Panc1 (cell line): Measurements from ENCODE around the gene MSRB1. TPM values are rescaled to one million over a fixed set of nuclear protein-coding genes. Genes with fewer than 3 reads are reported as not detected.

ENCODE experiments used
- ATAC-seq: fragments of 200-7000 bp; cut with Tn5 transposase; 2 replicates; pipeline ENCODE4 v1.9.1; 2020; ENCODE audit warnings: mild to moderate bottlenecking, moderate library complexity
- BruUV-seq: library from RNA; stranded (reverse); fragments of 400-500 nt; replicated peaks from 2 replicates; lab custom pipeline; 2021; lab: Mats Ljungman, UMichigan
- CTCF ChIA-PET: fragments of 300-600 bp; sonication (Branson Sonifier 250); formaldehyde crosslinking; loops from one replicate; lab custom pipeline; 2022; ENCODE audit warnings: antibody characterized with exemption; lab: Charles Lee
- POLR2A ChIA-PET: fragments of 300-600 bp; sonication (Branson Sonifier 250); formaldehyde crosslinking; loops from one replicate; lab custom pipeline; 2022; ENCODE audit warnings: antibody characterized with exemption; lab: Charles Lee
- DNase-seq: peaks from one replicate; pipeline ENCODE4 v3.0.0-alpha.2; 2010; ENCODE audit warnings: low read depth, low spot score
- H3K27ac ChIP-seq: 2 replicates; pipeline ENCODE4 v1.5.1; 2011; ENCODE audit warnings: mild to moderate bottlenecking, low read length, inconsistent platforms
- H3K27me3 ChIP-seq: fragments of 200-500 bp; sonication (Bioruptor generic); 2 replicates; pipeline ENCODE4 v1.6.0; 2014; ENCODE audit warnings: low read length, inconsistent platforms; ENCODE audit not compliant: control insufficient read depth, insufficient read depth
- H3K36me3 ChIP-seq: fragments of 200-500 bp; sonication (Bioruptor generic); 2 replicates; pipeline ENCODE4 v1.5.1; 2014; ENCODE audit warnings: inconsistent platforms, mild to moderate bottlenecking, low read length, moderate library complexity; ENCODE audit not compliant: control insufficient read depth, insufficient read depth
- H3K4me1 ChIP-seq: 2 replicates; pipeline ENCODE4 v1.5.1; 2011; ENCODE audit warnings: inconsistent platforms, mild to moderate bottlenecking, low read length, moderate library complexity; ENCODE audit not compliant: control insufficient read depth, insufficient read depth
- H3K4me3 ChIP-seq, 2 experiments: 2 replicates each; pipeline ENCODE4 v1.5.1; 2011 to 2012; ENCODE audit warnings: low read depth in 2 of 2, low read length in 2 of 2, mild to moderate bottlenecking in 2 of 2, inconsistent platforms in 1 of 2, moderate library complexity in 1 of 2
- H3K9me3 ChIP-seq: fragments of 200-500 bp; sonication (Bioruptor generic); 2 replicates; pipeline ENCODE4 v1.5.1; 2014; ENCODE audit warnings: low read depth, mild to moderate bottlenecking, inconsistent platforms, low read length, moderate library complexity; ENCODE audit not compliant: control insufficient read depth, insufficient read depth
- POLR2AphosphoS5 ChIP-seq: IDR thresholded peaks from 2 replicates; pipeline ENCODE4 v1.6.1; 2012; ENCODE audit warnings: mild to moderate bottlenecking, low read depth, low read length, moderate library complexity
- SIN3A ChIP-seq: IDR thresholded peaks from 2 replicates; pipeline ENCODE4 v1.6.1; 2012; ENCODE audit warnings: low read depth, mild to moderate bottlenecking, low read length, moderate library complexity, borderline replicate concordance; ENCODE audit not compliant: insufficient read depth
- TCF7L2 ChIP-seq: IDR thresholded peaks from 2 replicates; pipeline ENCODE4 v1.6.1; 2011; ENCODE audit warnings: mild to moderate bottlenecking, low read depth, low read length, inconsistent platforms
- in situ Hi-C: cut with HindIII; loops from 2 replicates; pipeline ENCODE4 v1.10.0; 2016; ENCODE audit warnings: low sequenced_read_pairs, low pct_unique_long_range_greater_than_20kb
- intact Hi-C: fragments of 100-400 bp; cut with micrococcal nuclease; formaldehyde crosslinking; loops from one replicate; pipeline ENCODE4 v1.10.0; 2022; ENCODE audit not compliant: unreplicated experiment
- total RNA-seq: library from RNA; stranded (reverse); gene quantifications from one replicate; pipeline ENCODE4 v1.2.1, GENCODE V29; 2021; ENCODE audit not compliant: unreplicated experiment
- TF ChIP-seq, protein P1 (sequence below): fragments of 450-650 bp; IDR thresholded peaks from 2 replicates; pipeline ENCODE4 v1.5.1; 2017; ENCODE audit warnings: mild to moderate bottlenecking
- TF ChIP-seq, protein P2 (sequence below), 2 experiments: IDR thresholded peaks; 2 replicates each; pipeline ENCODE4 v1.6.1; 2011 to 2012; ENCODE audit warnings: low read depth in 2 of 2, control low read depth in 1 of 2, low read length in 1 of 2, mild to moderate bottlenecking in 1 of 2, moderate library complexity in 1 of 2; ENCODE audit not compliant: insufficient read depth in 1 of 2

Gene MSRB1
- total RNA-seq, 1 experiment from 2014 or later, result 25.3 TPM

DNA sequence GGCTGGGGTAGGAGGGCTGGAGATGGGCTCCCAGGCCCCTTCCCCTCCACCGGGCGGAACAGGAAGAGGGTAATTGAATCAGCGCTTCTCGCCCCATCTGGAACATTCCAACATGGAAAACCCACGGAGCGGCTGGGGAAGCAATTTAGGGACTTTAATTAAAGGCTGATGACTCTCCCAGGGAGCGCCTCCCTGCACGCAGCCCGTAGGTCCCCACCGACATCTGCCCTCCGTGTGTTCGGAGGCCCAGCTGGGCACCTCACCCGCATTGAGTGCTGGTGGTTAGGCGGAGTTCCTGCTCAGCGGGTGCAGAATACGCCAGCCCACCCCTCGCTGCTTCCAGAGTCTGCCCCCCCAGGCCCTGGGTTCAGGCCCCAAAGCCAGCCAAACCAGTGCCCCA, 34.8 kb downstream of the MSRB1 start:
- H3K4me3 ChIP-seq, result no peak overlapping the region
- TF ChIP-seq POLR2AphosphoS5 (no peak), TCF7L2 (no peak), SIN3A (no peak)
- TF ChIP-seq, protein P1, sequence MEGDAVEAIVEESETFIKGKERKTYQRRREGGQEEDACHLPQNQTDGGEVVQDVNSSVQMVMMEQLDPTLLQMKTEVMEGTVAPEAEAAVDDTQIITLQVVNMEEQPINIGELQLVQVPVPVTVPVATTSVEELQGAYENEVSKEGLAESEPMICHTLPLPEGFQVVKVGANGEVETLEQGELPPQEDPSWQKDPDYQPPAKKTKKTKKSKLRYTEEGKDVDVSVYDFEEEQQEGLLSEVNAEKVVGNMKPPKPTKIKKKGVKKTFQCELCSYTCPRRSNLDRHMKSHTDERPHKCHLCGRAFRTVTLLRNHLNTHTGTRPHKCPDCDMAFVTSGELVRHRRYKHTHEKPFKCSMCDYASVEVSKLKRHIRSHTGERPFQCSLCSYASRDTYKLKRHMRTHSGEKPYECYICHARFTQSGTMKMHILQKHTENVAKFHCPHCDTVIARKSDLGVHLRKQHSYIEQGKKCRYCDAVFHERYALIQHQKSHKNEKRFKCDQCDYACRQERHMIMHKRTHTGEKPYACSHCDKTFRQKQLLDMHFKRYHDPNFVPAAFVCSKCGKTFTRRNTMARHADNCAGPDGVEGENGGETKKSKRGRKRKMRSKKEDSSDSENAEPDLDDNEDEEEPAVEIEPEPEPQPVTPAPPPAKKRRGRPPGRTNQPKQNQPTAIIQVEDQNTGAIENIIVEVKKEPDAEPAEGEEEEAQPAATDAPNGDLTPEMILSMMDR, result no peak
- TF ChIP-seq, protein P2, sequence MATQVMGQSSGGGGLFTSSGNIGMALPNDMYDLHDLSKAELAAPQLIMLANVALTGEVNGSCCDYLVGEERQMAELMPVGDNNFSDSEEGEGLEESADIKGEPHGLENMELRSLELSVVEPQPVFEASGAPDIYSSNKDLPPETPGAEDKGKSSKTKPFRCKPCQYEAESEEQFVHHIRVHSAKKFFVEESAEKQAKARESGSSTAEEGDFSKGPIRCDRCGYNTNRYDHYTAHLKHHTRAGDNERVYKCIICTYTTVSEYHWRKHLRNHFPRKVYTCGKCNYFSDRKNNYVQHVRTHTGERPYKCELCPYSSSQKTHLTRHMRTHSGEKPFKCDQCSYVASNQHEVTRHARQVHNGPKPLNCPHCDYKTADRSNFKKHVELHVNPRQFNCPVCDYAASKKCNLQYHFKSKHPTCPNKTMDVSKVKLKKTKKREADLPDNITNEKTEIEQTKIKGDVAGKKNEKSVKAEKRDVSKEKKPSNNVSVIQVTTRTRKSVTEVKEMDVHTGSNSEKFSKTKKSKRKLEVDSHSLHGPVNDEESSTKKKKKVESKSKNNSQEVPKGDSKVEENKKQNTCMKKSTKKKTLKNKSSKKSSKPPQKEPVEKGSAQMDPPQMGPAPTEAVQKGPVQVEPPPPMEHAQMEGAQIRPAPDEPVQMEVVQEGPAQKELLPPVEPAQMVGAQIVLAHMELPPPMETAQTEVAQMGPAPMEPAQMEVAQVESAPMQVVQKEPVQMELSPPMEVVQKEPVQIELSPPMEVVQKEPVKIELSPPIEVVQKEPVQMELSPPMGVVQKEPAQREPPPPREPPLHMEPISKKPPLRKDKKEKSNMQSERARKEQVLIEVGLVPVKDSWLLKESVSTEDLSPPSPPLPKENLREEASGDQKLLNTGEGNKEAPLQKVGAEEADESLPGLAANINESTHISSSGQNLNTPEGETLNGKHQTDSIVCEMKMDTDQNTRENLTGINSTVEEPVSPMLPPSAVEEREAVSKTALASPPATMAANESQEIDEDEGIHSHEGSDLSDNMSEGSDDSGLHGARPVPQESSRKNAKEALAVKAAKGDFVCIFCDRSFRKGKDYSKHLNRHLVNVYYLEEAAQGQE (IDR thresholded peaks at IDR 0.05; ENCODE audit: insufficient read depth in 1 of 2, low read depth in 2 of 2, low read length in 1 of 2), result no peak
- ChIA-PET CTCF (interaction anchor here (0.5 kb wide), 1 partner anchor 27 kb away, joined by 7 read pairs; no protein-coding TSS in a partner anchor), POLR2A (no interaction called here)
- intact Hi-C loops (no loop called here), in situ Hi-C loops (no loop called here)
- peaks cover 2% of the 10 kb centered on the region for H3K4me1 ChIP-seq
- no peaks in the 10 kb centered on the region for H3K9me3 ChIP-seq
- no peak overlapping the region for H3K27ac ChIP-seq
- ATAC-seq (no peak), DNase-seq (no peak)
- no peaks in the 10 kb centered on the region for H3K36me3 ChIP-seq
- H3K27me3 ChIP-seq, result no peaks in the 10 kb centered on the region
- no TSS peak for BruUV-seq

DNA sequence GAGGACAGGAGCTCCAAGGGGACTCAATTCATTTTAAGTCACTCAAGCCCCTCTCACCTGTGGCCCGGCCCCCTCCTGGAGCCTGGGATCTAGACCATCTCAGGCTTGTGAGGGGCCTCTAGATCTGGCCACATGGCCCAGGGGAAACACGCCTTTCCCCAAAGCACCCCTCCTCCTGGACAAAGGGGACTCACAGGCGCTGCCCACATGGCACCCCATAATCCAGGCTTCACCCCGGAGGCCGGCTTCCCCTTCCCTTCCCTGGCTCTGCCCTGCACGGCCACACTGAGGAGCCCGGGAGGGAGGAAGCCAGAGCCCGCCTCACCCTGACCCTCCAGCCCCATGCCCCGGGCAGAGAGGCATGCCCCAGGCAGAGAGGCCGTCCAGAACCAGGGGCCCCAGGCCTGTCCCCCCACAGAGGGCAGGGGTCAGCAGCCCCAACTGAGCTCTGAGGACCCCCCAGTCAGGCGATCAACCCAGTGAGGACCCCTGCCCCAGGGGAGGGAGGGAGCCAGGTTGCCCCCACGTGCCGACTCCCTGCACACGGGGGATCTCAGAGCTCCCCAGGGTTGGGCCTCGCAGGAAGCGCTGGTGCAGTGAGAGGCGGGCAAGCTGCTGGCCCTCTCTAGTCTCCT, 35.7 kb downstream of the MSRB1 start:
- no peak overlapping the region for H3K4me3 ChIP-seq
- no peaks in the 10 kb centered on the region for H3K4me1 ChIP-seq
- POLR2A ChIA-PET, result no interaction called here
- no peak for ATAC-seq
- intact Hi-C loops (no loop called here), in situ Hi-C loops (no loop called here)
- BruUV-seq, result no TSS peak
- CTCF ChIA-PET, result no interaction called here
- DNase-seq, result no peak
- no peaks in the 10 kb centered on the region for H3K27me3 ChIP-seq
- no peaks in the 10 kb centered on the region for H3K9me3 ChIP-seq
- H3K36me3 ChIP-seq, result no peaks in the 10 kb centered on the region
- TF ChIP-seq SIN3A (no peak), POLR2AphosphoS5 (no peak), TCF7L2 (no peak)
- TF ChIP-seq, protein P2 (IDR thresholded peaks at IDR 0.05; ENCODE audit: insufficient read depth in 1 of 2, low read depth in 2 of 2, low read length in 1 of 2), result no peak
- TF ChIP-seq, protein P1, result no peak
- no peak overlapping the region for H3K27ac ChIP-seq
